HG03108 (cell line): Measurements from ENCODE around the gene NDEL1.
"Not testable (repeated sequence)": the region's sequence is repeated elsewhere in the genome, so short reads cannot be mapped to it uniquely, and the experiment has no call there.

Experiments used
- ATAC-seq: cut with Tn5 transposase; IDR thresholded peaks from one replicate; pipeline ENCODE4 v1.9.1; 2021; ENCODE audit warnings: moderate library complexity; ENCODE audit not compliant: unreplicated experiment

Gene NDEL1

GRCh38 chr17:8435245-8436168, at the start of gene NDEL1:
TSS of gene NDEL1 (plus strand) at chr17:8435884. CDS start at chr17:8444272, 8,388 bp downstream.
- ATAC-seq = peak; percentile 89

GRCh38 chr17:8386841-8387240, 48.8 kb upstream of the NDEL1 start:
- no peak for ATAC-seq

GRCh38 chr17:8387914-8388651, 47.6 kb upstream of the NDEL1 start:
- no peak for ATAC-seq

GRCh38 chr17:8391711-8392110, 44.0 kb upstream of the NDEL1 start:
- no peak for ATAC-seq

GRCh38 chr17:8392274-8392673, 43.4 kb upstream of the NDEL1 start:
- no peak for ATAC-seq

- no peak for ATAC-seq
These were observed 42.8 kb upstream of the NDEL1 start for GRCh38 chr17:8392674-8393469.

GRCh38 chr17:8393470-8394231, 42.0 kb upstream of the NDEL1 start:
- ATAC-seq = no peak

- ATAC-seq = not testable (repeated sequence)
These were observed 41.2 kb upstream of the NDEL1 start for GRCh38 chr17:8394497-8394896.

- no peak for ATAC-seq
These were observed 38.0 kb upstream of the NDEL1 start, which contains the start of gene RNF222 for GRCh38 chr17:8397636-8398035. TSS of gene RNF222 (minus strand) at chr17:8397827. CDS start at chr17:8393461, 4,366 bp downstream.

GRCh38 chr17:8398980-8399379, 36.7 kb upstream of the NDEL1 start:
- no peak for ATAC-seq

- no peak for ATAC-seq
These were observed 34.6 kb upstream of the NDEL1 start for GRCh38 chr17:8401107-8401506.

- ATAC-seq = no peak
These were observed 32.7 kb upstream of the NDEL1 start for GRCh38 chr17:8402921-8403536.

- no peak for ATAC-seq
These were observed 30.1 kb upstream of the NDEL1 start for GRCh38 chr17:8405499-8406016.

- ATAC-seq = no peak
These were observed 29.5 kb upstream of the NDEL1 start for GRCh38 chr17:8406174-8406573.

- ATAC-seq = no peak
These were observed 27.3 kb upstream of the NDEL1 start for GRCh38 chr17:8408371-8408770.

- no peak for ATAC-seq
These were observed 25.5 kb upstream of the NDEL1 start for GRCh38 chr17:8409966-8410882.

GRCh38 chr17:8410883-8411238, 24.8 kb upstream of the NDEL1 start:
- ATAC-seq = no peak

GRCh38 chr17:8412089-8412488, 23.6 kb upstream of the NDEL1 start:
- no peak for ATAC-seq

- ATAC-seq = no peak
These were observed 22.4 kb upstream of the NDEL1 start for GRCh38 chr17:8413328-8413727.
